HG02870 (cell line): ENCODE data around the gene UBE2S.

Source experiments
- ATAC-seq: cut with Tn5 transposase; IDR thresholded peaks from one replicate; pipeline ENCODE4 v1.9.1; 2021; ENCODE audit warnings: mild to moderate bottlenecking, moderate library complexity; ENCODE audit not compliant: unreplicated experiment

The UBE2S gene

DNA sequence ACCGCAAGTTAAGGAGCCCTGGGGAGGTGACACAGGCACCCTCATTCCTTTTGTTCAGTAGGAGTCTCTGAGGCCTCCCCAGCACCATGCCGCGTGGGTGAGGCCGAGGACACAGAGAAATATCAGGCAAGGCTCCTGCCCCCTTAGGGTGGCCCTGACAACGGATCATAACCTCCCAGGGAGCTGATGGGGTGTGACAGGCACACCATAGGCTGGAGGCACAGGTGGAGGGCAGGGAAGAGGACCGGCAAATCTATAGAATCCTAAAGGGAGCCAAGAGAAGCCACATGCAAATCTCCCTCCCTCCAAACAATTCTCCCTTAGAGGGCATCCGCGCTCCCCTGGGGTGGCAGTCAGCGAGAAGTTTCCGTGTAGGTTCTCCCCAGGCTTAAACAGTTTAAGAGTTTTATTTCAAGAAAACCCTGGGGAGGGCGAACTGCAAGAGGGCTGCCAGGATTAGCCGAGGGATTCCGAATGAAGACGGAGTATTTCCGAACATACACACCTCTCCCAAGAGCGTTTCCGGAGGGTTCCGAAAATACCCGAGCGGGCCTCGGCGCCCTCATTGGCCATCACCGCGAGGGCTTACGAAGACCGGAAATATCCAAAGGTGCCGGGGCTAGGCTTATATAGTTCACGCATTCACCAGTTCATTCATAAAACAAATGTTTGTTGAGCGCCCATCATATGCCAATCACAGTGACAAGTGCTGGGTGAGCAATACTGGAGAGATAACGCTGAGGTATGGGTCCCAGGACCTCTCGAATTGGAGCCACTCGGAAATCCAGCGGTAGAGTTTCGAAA is 22.5 kb downstream of the UBE2S start:
- peak; percentile 51 for ATAC-seq

DNA sequence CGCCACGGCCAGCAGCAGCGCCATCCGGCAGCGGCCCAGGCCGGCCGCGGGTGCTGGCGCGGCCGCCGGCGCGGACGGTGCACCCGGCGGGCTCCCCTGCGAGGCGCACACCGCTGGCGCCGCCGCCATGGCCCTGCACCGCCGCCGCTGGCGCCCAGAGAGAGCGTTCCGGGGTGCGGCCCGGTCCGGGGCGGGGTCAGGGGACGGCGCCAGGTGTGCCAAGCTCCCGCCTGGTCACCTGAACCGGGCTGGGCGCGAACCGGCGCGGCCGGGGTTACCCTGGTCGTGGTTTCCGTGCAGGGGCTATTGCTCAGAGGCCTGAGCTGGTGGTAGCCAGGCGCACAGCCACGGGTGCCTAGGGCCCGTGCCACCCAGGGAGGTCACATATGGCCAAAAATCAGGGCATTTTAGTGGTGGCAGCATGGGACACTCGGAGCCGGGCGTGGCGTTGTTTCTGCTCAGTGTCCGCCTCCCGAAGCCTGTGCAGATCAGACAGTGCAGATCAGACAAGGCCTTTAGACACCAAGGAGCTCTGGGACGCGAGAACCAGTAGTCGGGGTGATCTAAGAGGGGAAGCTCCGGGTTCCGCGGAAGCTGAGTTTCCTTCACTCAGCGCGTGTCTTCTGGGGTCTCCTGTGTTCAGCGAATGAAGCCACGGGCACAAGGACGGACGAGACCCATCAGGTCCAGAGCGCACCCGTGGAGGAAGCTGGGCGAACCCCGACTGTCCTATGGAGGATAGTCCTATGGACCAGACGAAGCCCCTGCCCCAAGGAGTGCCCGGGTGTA is 23.3 kb downstream of the UBE2S start, which contains the start of gene TMEM238:
Gene TMEM238, minus strand, starts transcription at position 162 of the 789 bp plus-strand sequence. Its CDS starts 33 bp downstream, at position 129.
- ATAC-seq: no peak

DNA sequence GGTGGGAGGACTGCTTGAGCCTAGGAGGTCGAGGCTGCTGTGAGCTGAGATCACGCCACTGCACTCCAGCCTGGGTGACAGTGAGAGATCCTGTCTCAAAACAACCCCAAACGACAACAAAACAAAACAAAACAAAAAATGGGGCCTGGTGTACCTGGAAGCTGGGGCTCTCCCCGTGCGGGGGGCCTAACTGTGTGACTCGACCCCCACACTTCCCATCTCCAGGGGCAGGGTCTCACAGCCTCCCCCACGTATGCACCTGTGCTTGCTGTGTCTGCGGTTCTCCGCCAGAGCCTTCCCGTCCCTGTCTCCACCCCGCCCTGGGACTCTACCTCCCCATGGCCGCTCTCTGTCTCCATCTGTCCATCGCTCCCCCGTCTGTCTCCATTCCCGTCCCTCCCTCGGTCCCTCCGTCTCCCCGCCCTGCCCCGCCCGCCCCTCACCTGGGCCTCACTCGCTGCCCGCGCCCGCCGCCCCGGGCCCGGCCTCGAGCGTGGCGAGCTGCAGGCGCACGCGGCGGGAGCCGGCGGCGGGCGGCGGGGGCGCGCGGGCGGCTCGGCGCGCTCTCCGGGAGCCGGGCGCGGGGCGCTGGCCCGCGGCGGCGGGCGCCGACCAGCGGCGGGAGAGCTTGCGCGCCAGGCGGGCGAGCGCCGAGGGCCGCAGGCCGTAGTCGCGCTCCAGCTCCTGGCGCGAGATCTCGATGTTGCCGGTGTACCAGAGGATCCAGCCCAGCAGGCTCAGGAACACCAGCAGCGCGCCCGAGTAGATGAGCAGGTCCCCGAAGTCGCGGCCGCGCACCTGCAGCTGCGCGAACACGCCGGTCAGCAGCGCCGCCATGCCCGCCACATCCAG is 24.1 kb downstream of the UBE2S start:
- no peak for ATAC-seq

DNA sequence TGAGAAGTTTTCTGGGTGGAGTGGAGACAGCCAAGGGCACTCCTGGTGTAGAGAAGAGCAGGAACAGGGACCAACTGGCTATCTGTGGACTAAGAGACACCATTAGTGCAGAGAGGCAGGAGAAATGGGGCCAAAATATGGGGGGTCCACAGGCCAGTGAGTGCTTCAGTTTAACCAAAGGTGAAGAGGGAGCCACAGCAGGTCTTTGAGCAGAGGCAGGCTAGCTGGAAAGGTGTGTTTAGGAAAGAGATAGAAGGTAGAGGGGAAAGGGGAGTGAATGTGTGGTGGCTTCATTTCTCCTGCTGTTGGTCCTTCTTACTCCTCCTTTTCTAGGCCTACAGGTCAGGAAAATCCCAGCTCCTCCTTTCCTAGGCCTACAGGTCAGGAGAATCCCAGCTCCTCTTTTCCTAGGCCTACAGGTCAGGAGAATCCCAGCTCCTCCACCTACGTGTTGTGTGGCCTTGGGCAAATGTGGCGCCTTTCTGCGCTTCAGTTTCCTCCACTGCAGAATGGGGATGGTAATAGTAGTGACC is 25.0 kb downstream of the UBE2S start:
- no peak for ATAC-seq

DNA sequence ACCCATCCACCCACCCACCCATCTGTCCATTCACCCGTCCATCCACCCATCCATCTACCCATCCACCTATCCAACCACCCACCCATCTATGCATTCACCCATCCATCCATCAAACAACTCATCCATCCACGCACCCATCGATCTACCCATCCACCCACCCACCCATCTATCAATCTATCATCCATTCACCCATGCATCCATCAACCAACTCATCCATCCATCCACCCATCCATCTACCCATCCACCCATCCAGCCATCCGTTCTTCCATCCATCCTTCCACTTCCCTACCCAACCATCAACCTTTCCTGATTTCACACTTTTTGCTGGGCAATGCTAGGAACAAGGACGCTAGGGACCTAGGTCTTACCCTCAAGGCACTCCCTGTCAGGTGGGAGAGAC is 25.6 kb downstream of the UBE2S start:
- no peak for ATAC-seq

DNA sequence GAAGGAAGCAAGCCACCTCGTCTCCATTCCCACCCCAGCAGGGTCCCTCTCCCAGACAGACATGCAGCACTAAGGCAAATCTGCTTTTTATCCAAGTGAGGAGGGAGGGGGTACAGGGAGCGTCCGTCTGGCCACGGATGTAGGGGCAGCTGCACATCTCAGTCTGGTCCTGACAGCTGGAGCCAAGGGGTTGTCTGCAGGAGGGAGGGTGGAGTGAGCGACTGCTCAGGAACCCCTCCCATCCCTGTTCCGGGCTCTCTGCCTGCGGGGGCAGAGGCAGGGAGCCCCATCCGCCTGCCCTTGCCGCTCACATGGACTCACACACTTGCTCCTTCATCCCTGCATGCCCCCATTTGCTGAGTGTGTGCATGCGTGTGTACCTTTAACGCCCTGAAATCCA is 28.4 kb downstream of the UBE2S start:
- ATAC-seq: no peak

DNA sequence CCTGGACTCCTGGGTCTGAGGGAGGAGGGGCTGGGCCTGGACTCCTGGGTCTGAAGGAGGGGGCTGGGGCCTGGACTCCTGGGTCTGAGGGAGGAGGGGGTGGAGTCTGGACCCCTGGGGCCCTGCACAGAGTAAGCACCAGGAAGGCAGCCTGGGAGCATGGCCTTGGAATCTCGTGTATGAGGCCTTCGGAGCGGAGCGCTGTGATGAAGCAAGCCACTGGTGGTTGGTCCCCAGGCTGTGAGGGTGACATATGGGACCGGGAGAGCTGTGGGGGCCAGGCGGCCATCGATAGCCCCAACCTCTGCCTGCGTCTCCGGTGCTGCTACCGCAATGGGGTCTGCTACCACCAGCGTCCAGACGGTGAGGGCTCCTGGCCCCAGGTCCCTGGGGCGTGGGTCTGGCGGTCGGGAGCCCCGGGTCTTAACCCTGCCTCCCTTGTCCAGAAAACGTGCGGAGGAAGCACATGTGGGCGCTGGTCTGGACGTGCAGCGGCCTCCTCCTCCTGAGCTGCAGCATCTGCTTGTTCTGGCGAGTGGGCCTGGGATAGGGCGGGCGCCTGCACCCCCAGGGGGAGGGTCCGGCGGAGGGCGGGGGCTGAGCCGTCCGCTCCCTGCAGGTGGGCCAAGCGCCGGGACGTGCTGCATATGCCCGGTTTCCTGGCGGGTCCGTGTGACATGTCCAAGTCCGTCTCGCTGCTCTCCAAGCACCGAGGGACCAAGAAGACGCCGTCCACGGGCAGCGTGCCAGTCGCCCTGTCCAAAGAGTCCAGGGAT is 30.0 kb downstream of the UBE2S start:
- ATAC-seq: no peak

DNA sequence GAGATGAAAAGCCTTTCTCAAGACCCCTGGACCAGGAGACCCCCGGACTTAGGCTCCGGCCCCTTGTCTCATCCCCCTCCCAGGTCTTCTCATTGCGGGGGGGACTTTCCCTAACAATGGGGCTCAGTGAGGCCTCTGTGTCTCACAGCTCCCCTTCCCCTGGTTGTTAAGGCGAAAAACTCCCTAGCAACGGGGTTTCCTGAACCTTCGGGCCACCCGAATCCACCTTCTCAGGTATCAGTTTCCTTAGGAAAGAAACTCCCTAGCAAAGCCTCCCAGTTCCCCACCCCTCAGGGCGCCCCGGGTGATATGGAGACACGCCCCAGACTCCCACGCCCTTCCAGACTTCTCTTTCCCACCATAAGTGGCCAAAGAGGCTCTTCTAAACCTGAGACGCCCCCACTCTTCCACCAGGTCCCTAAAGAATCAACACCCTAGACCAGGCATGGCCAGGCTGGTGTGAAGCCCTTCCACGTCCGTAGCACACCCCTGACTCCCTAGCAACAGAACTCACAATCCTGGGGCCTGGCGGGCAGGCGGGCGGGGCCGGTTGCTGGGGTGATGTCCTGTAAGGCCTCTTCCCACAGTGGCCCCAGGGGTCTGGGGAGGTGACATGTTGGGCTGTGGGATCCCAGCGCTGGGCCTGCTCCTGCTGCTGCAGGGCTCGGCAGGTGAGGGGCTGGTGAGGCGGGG is 31.2 kb downstream of the UBE2S start, which contains the start of gene TMEM190:
Gene TMEM190, plus strand, starts transcription at position 586 of the 693 bp plus-strand sequence. Its CDS starts 28 bp downstream, at position 614.
- ATAC-seq: no peak

DNA sequence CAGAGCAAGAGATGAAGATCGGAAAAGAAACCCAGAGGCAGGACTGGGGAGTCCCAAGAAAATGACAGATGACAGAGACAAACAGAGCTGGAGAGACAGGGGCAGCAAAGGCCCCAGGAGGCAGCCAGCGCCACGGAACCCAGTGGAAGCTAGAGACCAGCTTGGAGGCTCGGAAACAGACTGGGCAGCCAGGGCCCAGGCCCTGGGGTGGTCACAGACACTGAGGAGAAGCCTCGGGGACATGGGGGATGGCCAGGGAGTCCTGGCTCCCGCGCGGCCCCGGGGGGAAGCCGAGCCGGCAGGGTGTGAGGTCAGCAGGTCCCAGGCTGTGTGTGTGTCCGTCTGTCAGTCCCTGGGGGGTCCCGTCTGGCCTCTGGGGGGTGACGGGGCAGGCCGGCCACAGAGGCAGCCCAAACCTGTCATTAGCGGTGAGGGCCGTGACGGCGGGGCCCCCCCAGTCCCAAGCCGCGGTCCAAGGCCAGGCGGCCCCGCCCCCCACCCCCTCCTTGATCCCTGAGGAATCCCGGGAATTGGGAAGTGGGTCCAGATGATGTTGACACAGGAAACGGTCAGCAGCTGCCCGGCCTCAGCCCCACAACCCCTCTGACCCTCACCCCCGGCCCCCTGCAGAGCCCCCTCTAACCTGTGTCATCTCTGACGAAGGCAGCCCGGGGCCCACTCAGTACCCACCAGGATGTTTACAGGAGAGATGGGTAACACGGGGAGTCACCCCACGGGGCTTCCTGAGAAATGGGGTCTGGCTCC is 33.4 kb downstream of the UBE2S start:
- no peak for ATAC-seq

DNA sequence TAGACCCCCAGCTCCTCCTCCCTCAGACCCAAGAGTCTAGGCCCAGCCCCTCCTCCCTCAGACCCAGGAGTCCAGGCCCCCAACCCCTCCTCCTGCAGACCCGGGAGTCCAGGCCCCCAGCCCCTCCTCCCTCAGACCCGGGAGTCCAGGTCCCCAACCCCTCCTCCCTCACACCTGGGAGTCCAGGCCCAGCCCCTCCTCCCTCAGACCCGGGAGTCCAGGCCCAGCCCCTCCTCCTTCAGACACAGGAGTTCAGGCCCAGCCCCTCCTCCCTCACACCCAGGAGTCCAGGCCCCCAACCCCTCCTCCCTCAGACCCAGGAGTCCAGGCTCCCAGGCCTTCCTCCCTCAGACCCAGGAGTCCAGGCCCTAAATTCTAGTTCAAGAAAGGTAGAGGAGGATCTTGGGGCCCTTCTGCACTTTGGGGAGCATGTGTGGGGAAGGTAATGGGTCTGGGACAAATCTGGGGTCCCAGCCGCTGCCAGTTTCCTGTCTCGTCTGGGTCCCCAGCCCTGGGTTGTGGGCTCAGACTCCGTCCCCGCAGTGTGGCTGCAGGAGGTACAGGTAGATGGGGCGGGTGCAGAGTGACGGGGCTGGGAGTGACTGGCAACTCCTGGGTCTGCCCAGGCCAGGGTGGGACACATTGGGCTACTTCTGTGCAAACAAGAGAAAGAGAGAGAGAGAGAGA is 34.1 kb downstream of the UBE2S start:
- ATAC-seq: no peak

DNA sequence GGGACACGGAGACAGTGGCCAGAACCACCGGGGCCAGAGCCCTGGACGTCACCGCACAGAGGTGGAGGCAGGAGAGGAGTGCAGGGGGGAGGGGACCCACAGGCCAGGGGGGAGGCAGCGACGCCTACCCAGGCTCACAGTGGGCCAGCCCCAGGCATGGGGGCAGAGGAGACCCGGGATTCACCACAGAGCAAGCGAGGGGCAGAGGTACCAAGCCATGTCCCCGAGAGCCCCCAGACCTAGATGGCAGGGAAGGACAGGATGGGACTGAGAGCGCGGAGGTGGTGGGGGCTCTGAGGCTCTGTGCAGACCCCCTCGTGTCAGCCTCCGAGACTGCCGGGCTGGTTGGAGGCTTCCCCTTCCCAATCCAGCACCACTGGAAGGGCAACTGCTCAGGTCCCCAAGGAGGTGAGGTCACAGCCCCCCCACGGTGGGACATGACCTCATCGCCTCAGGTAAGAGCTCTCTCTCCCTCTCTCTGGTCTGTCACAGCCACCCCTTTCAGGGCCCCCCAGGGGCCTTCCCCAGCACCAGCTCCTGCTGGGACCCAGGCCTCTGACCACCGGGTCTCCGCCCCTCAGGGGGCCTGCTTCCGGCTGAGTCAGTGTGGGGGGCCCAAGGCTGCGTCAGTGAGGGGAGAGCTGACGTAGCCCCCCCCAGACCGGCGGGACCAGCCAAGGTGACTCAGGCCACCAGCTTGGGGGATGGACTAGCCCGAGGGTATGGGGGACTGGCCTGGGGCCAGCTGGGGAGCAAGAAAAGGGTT is 35.1 kb downstream of the UBE2S start:
- no peak for ATAC-seq

DNA sequence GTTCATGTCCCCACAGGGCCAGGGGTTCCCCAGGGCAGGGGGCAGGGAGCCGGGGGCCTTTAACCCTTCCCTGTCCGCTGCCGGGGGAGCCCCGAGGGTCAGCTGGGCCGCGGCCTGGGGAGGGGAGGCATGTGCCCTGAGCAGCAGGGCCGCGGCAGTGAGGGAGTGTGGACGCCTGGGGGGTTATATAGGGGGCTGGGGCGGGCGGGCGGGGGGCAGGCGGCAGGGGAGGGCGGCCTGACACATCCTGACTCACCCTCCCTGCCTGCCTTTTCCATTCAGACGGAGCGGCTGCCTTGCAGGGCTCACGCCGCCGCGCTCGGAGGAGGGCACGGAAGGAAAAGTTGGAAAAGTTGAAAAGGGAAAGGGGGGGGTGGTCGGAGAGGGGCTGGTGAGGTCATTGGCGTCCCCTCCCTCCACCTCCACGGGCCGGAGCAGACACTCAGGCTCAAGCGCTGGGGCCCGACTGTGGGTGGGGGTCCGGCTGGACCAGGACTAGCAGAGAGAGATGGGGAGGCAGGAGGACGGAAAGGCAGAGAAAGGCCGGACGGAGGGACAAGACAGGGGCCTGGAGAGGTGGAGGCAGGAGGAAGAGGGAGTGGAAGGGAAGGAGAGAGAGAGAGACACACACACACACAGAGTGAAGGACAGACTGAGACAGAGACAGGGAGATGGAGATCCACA is 37.1 kb downstream of the UBE2S start, which contains the start of gene IL11:
Gene IL11, minus strand, starts transcription at position 159 of the 684 bp plus-strand sequence. Its CDS starts 153 bp downstream, at position 6.
- no peak for ATAC-seq

DNA sequence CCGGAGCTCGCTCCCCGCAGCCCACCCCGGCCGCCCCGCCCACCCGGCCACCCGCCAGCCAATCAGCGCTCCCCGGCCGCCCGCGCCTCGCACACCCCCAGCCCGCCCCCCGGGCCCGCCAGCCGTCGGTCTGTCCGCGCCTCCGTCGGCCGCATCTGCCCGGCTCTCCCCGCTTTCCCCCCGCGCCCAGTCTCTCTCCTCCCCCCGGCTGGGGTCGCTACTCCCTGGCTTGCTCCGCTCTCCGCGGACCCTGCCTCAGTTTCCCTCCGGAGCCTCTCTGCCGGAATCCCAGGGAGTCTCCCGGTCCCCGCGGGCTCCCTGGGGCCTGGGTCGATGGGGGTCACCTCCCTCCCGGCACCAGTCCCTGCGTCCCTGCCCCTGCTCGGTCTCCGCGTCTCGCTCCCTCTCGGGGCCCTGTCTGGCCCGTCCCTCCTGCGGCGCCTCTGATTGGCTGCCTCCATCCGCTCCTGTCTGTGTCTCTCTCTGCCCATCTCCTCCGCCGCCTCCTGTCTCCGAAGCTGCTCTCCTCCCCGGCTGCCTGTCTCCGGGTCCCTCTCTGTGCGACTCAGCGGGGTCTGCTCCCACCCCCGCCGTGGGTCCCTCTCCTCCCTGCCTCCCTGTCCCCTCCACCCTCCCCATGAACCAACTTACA is 37.8 kb downstream of the UBE2S start:
- no peak for ATAC-seq

DNA sequence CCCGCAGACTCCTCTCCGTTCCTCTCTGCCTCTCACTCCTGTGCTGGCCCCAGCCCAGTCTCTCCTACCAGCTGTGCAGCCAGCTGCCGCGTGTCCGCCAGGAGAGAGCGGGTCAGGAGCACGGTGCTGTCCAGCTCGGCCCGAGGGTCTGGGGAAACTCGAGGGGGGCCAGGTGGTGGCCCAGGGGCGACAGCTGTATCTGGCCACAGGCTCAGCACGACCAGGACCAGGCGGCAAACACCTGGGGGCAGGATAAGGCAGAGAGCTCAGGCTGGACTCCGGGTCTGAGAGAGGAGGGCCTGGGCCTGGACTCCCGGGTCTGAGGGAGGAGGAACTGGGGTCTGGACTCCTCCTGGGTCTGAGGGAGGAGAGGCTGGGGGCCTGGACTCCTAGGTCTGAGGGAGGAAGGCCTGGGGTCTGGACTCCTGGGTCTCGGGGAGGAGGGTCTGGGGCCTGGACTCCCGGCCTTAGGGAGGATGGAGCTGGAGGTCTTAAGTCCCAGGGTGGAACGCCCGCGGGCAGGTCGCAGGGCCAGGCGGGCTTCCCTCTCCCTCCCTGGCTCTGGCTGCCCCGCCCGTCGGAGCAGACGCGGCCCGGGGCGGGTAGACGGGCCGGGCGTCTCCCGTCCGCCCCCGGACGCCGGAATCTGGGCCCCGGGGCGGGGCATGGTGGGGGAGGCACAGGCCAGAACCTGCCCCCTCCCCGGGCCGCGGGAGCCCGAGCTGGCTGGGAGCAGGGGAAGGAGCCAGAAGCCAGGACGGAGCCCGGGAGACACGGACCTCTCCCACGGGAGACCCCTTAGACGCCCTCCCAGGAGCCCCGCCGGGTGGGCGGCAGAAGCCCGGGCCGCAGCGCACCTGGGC is 38.7 kb downstream of the UBE2S start:
- no peak for ATAC-seq

DNA sequence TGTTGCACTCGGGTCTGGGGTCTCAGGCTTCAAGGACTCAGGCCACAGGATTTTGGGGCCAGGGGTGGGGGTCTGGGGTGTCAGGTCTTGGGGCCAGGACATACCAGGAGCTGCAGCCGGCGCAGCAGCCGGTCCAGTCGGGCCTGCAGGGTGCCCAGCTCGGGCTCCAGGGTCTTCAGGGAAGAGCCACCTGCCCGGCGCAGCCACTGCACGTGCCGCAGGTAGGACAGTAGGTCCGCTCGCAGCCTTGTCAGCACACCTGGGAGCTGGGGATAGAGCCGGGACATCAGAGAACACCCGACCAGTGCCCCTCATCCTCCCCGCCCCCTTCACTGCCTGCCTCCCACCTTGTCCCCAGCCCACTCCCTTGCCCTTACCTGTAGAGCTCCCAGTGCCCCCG is 39.5 kb downstream of the UBE2S start:
- ATAC-seq: no peak
